Measurements from ENCODE around the gene GXYLT2. TPM values are rescaled to one million over a fixed set of nuclear protein-coding genes. Genes with fewer than 3 reads are reported as not detected.

The GXYLT2 gene
- polyA plus RNA-seq, 3 donors: 0.04 TPM; not detected in 2

DNA sequence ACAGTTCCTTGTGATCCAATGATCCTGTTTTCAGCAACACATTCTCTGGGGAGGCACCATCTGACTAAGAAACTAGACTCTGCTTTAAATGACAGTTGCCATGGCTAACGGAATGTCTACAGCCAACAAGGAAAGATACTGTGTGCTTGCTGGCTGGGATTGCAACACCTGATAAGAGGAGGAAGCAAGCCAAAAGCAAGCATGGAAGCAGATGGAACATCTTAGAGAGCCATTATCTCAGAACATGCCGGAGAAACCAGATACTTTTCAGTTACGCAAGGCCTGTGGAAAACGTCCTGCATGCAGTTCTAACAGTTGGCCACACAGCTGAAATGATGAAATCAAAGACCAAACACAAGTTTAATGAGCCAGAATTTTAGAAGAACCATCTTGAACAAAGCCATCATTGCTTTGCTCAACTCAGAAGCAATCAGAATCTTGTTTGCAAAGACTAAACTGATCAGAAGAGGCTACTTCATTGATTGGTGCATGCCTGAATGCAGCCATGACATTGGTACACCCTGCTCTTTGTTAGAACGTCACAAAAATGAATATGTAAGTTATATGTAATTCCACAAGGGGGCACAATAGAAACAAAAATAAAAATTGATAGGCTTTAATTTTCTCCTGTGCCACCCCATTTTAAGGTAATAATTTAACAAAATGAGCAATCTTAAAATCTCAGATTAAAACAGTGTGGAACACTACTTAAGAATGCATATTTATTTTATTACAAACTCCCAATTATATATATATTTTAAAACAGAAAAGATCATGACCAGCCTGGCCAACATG, 50.8 kb downstream of the GXYLT2 start:
- no peaks in the 10 kb centered on the region for H3K36me3 ChIP-seq (replicated peaks in 1 of 2; ENCODE audit: control insufficient read depth in 1 of 2, insufficient read depth in 2 of 2, low read length in 2 of 2)
- no peak overlapping the region for H3K9ac ChIP-seq (ENCODE audit: insufficient read depth, low read length, poor library complexity, severe bottlenecking)
- peak overlapping the region; percentile 60 for H3K4me2 ChIP-seq (replicated peaks; ENCODE audit: extremely low read depth, low read length, poor library complexity, severe bottlenecking)
- H3K27me3 ChIP-seq (ENCODE audit: control insufficient read depth in 2 of 2, insufficient read depth in 2 of 2, low read length in 2 of 2): no peaks in the 10 kb centered on the region
- H3K4me3 ChIP-seq (replicated peaks in 1 of 3; ENCODE audit: low read depth in 2 of 3, low read length in 3 of 3): peak overlapping the region in 2 of 3 experiments; percentile 9 to 49
- peak overlapping the region; percentile 77 for H2AFZ ChIP-seq (ENCODE audit: insufficient read depth, low read depth, low read length, poor library complexity, severe bottlenecking)
- DNase-seq: peak; percentile 40 to 58 (median 56)
- peak overlapping the region in 2 of 7 donors; percentile 1 to 43 for H3K27ac Mint-ChIP-seq
- H3K27me3 Mint-ChIP-seq (ENCODE audit: low read depth in 3 of 3): no peaks in the 10 kb centered on the region
- H3K4me1 Mint-ChIP-seq: peaks cover 4% of the 10 kb centered on the region
- intact Hi-C loops (cut with micrococcal nuclease): loop anchor here (2.0 to 10.0 kb wide), 2 partner anchors 118 to 146 kb away; no protein-coding TSS in a partner anchor
- H3K27ac ChIP-seq (ENCODE audit: low read depth in 1 of 2, low read length in 2 of 2): no peak overlapping the region
- H3K9me3 ChIP-seq (replicated peaks in 1 of 2; ENCODE audit: control insufficient read depth in 1 of 2, insufficient read depth in 1 of 2, low read length in 2 of 2): no peaks in the 10 kb centered on the region
- H3K79me2 ChIP-seq (ENCODE audit: insufficient read depth, low read length): no peaks in the 10 kb centered on the region
- peak; percentile 95 for TF ChIP-seq CTCF (IDR thresholded peaks at IDR 0.05)
- peaks cover 0 to 2% (median 0%) of the 10 kb centered on the region in 7 donors for H3K9me3 Mint-ChIP-seq
- WGBS (ENCODE audit: insufficient coverage): 8% methylated on average over 4 of the region's 5 CpGs
- no peaks in the 10 kb centered on the region for H4K20me1 ChIP-seq (ENCODE audit: insufficient read depth, low read length)
- peak overlapping the region; percentile 20 to 79 for H3K4me3 Mint-ChIP-seq
- H3K4me1 ChIP-seq (ENCODE audit: control insufficient read depth in 1 of 2, insufficient read depth in 2 of 2, low read length in 2 of 2): peaks cover 6% of the 10 kb centered on the region in 2 donors
- H3K36me3 Mint-ChIP-seq: no peaks in the 10 kb centered on the region

- Mint-ChIP-seq H3K4me3 (no peak overlapping the region), H3K36me3 (no peaks in the 10 kb centered on the region), H3K4me1 (peaks cover 7% of the 10 kb centered on the region), H3K27ac (no peak overlapping the region), H3K27me3 (ENCODE audit: low read depth in 3 of 3) (peaks cover 0 to 2% (median 0%) of the 10 kb centered on the region in 3 donors), H3K9me3 (peaks cover 0 to 2% (median 0%) of the 10 kb centered on the region in 7 donors)
- DNase-seq: no peak
- 88% methylated on average over 1 of the region's 1 CpG for WGBS (ENCODE audit: insufficient coverage)
- H3K4me3 ChIP-seq (replicated peaks in 1 of 3; ENCODE audit: low read depth in 2 of 3, low read length in 3 of 3): no peak overlapping the region
- TF ChIP-seq CTCF (IDR thresholded peaks at IDR 0.05): no peak
- no peaks in the 10 kb centered on the region for H3K9me3 ChIP-seq (replicated peaks in 1 of 2; ENCODE audit: control insufficient read depth in 1 of 2, insufficient read depth in 1 of 2, low read length in 2 of 2)
- no peak overlapping the region for H3K9ac ChIP-seq (ENCODE audit: insufficient read depth, low read length, poor library complexity, severe bottlenecking)
- H3K4me2 ChIP-seq (replicated peaks; ENCODE audit: extremely low read depth, low read length, poor library complexity, severe bottlenecking): no peak overlapping the region
- H3K79me2 ChIP-seq (ENCODE audit: insufficient read depth, low read length): no peaks in the 10 kb centered on the region
- H3K36me3 ChIP-seq (replicated peaks in 1 of 2; ENCODE audit: control insufficient read depth in 1 of 2, insufficient read depth in 2 of 2, low read length in 2 of 2): no peaks in the 10 kb centered on the region
- intact Hi-C loops (cut with micrococcal nuclease): loop anchor here (5.0 to 10.0 kb wide), 2 partner anchors 54 to 116 kb away; partner anchors contain the start of gene PPP4R2 (in 1 of the 2)
- no peak overlapping the region for H3K27ac ChIP-seq (ENCODE audit: low read depth in 1 of 2, low read length in 2 of 2)
- no peaks in the 10 kb centered on the region for H3K27me3 ChIP-seq (ENCODE audit: control insufficient read depth in 2 of 2, insufficient read depth in 2 of 2, low read length in 2 of 2)
- peaks cover 6% of the 10 kb centered on the region in 2 donors for H3K4me1 ChIP-seq (ENCODE audit: control insufficient read depth in 1 of 2, insufficient read depth in 2 of 2, low read length in 2 of 2)
- no peaks in the 10 kb centered on the region for H4K20me1 ChIP-seq (ENCODE audit: insufficient read depth, low read length)
- no peak overlapping the region for H2AFZ ChIP-seq (ENCODE audit: insufficient read depth, low read depth, low read length, poor library complexity, severe bottlenecking)
Observed at GRCh38 chr3:72941245-72941644, 53.4 kb downstream of the GXYLT2 start.

Measured in CD14-positive monocyte (primary cell).